Ishikawa (cell line): Measurements from ENCODE around the gene EIPR1.

Source experiments
- CEBPB ChIP-seq: IDR thresholded peaks from 2 replicates; pipeline ENCODE4 v1.6.1; 2012
- EGR1 ChIP-seq: IDR thresholded peaks from 2 replicates; pipeline ENCODE4 v1.6.1; 2012
- EP300 ChIP-seq: IDR thresholded peaks from 2 replicates; pipeline ENCODE4 v1.6.1; 2012; ENCODE audit warnings: borderline replicate concordance
- FOXM1 ChIP-seq: IDR thresholded peaks from 2 replicates; pipeline ENCODE4 v1.6.1; 2012; ENCODE audit warnings: low read depth, borderline replicate concordance
- MAX ChIP-seq: IDR thresholded peaks from 2 replicates; pipeline ENCODE4 v1.6.1; 2012
- NFIC ChIP-seq: IDR thresholded peaks from 2 replicates; pipeline ENCODE4 v1.6.1; 2012
- RAD21 ChIP-seq: IDR thresholded peaks from 2 replicates; pipeline ENCODE4 v1.6.1; 2012; ENCODE audit warnings: low read depth
- REST ChIP-seq: IDR thresholded peaks from 2 replicates; pipeline ENCODE4 v1.6.1; 2012; ENCODE audit warnings: low read depth, mild to moderate bottlenecking
- TAF1 ChIP-seq: IDR thresholded peaks from 2 replicates; pipeline ENCODE4 v1.6.1; 2012; ENCODE audit warnings: low read depth, mild to moderate bottlenecking
- TCF12 ChIP-seq: IDR thresholded peaks from 2 replicates; pipeline ENCODE4 v1.6.1; 2012; ENCODE audit warnings: low read depth
- USF1 ChIP-seq: IDR thresholded peaks from 2 replicates; pipeline ENCODE4 v1.6.1; 2012
- YY1 ChIP-seq: IDR thresholded peaks from 2 replicates; pipeline ENCODE4 v1.6.1; 2012; ENCODE audit warnings: low read depth

- no peak for TF ChIP-seq EP300
- TF ChIP-seq USF1: no peak
- no peak for TF ChIP-seq TAF1
- no peak for TF ChIP-seq MAX
- TF ChIP-seq FOXM1: no peak
- TF ChIP-seq CEBPB: no peak
- TF ChIP-seq RAD21: no peak
- no peak for TF ChIP-seq EGR1
- no peak for TF ChIP-seq NFIC
- no peak for TF ChIP-seq YY1
- TF ChIP-seq TCF12: no peak
- no peak for TF ChIP-seq REST
Measured at GRCh38 chr2:3154700-3155099, 222.9 kb downstream of the EIPR1 start.
